ENCODE results near the gene GRM7.

The GRM7 gene

DNA sequence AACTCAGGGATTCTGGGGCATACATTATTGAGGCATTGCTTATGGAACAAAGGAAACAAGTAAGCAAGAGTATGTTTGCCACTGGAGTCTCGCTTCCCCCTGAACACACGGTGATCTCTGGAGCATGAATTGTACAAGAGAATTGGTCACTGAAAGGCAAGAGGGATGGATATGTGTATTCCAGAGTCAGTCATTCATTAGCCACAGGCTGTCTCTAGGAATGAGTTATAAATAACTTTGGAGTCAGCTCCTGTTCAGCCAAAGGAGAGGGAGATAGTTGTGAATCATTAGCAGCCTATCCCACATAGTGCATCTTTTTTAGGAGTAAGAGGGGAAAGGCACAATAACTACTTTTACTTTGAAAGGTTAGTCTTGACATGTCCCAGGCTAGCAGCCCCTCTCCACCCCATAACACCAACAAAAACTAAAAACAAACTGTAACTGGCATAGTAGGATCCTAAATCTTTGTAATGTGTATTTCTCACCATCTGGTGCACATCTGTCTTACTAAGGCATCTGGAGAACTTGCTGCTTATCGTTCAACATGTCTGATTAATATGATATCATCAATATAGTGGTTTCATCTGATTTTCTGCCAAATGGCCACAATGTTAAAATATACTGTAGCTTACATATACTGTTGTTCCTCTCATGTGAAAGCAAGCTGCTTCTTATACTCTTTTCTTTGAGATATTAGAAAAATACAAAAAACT lies 462.2 kb downstream of the GRM7 start:
- DNase-seq, result no peak

DNA sequence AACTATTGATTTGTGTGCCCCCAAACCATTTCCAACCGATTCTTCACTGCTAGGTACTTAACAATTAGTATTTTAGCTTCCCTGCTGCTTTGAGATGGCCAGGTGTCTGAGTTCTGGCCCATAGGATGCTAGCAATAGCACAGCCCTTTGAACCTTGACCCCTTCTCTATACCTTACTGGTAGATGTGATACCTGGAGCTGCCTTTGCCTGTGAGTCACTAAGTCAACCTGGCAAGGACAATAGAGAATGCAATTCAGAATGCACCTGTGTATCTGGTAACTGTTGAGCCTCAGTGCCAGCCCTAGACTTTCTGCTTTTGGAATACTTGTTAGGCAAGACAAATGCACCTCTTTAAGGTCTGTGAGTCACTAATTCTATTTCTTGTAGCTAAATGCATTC lies 467.4 kb downstream of the GRM7 start:
- no peak for DNase-seq

DNA sequence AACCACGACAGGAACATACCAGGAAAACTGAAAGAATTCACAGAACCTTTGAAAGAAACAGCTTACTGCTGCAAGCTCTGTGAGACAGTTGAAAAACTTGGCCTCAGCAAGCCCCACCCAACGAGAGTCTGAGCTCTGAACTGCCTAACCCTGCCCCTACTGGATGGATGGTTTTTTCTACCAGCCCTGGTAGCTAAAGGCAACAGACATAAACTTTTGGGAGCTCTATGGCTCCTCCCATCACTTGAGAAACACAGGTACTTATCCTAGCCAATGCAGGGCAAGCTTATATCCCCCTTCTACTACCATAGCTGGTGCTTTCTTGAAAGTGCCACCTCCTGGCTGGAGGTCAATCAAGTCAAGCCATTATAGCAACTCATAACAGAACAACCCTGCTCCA lies 471.8 kb downstream of the GRM7 start:
- DNase-seq, result no peak

DNA sequence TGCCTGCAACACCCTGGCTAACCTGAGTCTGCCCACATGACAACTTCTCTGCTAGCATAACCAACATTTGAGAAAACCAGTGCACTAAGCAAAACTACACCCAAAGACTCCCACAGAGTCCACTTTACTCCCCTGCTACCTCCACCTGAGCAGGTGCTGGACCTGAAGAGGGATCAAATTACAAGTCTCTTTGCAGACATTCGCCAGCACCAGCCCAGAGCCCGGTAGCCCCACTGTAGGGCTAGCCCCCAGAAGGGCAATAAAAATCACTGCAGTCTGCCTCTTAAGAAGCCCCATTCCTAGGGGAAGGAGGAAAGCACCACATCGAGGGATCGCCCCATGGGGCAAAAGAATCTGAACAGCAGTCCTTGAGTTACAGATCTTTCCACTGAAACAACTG lies 472.2 kb downstream of the GRM7 start:
- DNase-seq, result no peak

DNA sequence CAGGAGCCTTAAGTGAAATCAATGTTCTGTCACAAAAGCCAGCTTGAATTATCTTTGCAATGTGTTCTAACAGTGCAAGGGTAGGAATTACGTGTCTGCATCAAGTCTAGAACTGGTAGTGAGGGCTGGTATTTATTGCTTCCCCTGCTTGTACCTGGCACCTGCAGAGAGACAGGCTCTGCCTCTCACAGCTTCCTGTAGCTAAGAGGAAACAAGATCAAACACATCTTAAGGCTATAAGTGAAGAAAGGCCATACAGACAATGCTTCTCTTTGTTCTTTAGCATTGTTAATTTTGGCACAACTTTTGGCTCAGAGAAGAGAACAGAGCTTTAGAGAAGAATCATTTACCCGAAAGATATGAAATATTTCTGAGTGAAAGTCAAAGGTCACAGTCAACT lies 479.9 kb downstream of the GRM7 start:
- DNase-seq, result no peak

DNA sequence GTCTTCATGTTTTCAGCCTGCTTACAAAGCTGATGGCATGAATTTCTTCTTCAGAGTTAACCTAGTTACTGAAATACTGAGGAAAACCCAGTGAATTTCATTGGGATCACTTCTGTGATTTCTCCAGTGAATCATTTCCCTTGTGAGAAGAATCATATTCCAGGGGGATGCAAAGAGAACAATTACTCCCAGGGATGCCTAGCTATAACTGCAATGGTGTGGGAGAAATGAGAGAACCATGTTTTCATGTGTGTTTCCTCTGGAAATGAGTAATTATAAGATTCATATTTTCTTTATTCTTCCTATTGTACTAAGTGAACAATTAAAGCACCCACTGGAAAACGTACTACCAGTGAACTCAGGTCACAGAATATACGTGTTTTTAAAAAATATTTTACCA lies 485.4 kb downstream of the GRM7 start:
- DNase-seq, result no peak

DNA sequence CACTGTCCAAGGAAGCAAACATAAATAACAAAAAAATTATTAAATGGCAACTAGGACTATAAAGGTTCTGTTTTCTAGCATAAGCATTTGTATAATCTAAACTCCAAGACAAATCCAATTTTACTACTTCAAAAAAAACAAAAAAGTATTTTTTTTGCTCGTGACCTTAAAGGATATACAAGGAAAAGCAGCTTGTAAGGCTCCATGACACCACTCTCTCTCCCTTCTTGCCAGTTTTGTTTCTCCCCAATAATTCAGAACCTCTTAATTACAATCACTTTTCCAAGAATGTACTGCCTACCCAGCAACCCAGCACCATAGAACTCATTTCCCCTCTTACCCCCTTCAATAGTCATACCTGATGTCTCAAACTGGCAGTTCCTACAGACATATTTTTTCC lies 496.2 kb downstream of the GRM7 start:
- no peak for DNase-seq

DNA sequence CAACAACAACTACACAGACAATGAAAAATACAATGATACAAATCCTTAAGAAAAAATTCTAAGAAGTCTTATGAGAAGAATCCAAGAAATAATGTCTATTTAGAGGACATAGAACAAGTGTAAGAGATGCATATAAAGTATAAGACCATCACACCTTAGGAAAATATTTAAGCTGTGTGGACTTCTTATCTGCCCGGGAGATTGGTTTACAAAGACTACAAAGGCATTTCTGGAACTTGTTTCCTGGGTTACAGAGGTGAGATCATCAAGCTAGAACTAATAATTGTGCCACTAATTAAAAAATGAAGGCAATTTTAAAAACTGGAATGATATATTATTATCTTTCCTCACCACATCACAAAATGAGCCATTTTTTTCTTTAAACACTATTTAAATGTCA lies 507.1 kb downstream of the GRM7 start:
- DNase-seq, result no peak

DNA sequence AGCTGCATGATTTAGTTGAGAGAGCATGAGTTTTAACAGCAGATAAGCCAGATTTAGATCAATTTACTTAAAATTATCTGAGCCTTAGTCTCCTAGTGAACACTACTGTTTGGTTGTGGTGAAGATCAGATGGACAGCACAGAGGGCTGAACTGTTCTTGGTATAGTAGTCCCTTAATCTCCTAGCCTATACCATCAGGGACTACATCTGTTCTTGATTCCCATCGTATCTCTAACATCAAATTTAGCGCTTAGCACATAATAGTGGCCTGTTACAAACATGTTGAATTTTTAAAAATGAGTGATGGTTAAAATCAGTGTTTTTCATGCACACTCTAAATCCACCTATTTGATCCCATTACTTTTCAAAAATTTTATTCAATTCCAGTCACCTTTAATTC lies 507.7 kb downstream of the GRM7 start:
- no peak for DNase-seq

DNA sequence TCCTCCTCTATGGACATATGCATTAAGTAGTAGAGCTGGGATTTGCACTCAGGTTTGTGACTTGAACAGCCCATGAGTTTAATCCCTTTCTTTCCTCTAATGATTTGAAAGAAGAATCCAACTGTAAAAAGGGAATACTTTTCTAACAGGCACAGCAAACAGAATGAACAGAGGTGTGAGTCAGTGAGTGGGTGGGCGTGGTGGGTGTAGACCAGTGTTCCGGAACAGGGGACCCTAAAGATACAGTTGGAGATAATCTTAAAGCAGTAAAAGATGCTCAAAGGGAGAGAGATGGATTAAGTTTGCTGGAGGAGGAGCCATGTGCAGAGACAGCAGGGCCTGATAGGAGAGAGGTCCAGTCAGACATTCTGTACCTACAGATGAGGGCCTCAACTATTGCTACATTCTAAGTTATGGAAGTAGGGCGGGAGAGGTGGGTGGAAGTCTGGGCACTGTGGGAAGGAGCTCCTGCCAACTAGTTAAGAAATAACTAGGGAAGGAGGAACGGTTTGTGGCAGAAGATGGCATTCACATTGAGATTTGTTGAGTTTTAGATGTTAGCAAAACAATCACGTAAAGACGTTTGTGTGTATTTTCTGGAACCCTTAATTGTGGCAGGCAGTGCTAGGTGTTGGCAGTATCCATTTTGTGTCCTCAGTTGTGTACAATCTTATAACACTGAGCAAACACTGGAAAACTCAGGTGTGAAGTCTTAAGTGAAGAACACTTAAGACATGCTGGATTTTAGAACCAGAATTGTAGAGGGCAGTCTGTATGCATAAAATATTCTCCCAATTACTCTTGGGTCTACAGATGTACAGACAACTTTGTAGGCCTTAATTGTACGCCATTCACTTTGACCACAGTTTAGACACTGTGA lies 511.0 kb downstream of the GRM7 start:
- DNase-seq, result no peak

DNA sequence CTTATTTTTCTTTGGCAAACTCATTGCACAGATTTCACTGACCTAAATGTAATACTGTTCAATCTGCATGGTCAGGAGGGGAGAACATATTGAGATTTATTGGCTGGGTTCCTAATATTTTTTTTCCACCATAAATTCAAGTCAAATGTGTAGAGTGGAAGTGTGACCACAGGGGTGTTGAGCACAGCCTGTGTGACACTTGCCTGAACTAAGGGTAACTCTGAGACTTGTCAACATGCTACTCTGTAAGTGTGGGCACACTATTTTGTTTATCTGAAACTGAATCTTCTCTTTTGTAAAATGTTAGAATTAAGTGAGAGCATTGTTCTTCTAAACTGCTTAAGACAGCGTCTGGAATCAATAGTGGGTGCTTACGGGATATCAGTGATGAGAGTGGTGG lies 516.2 kb downstream of the GRM7 start:
- no peak for DNase-seq

DNA sequence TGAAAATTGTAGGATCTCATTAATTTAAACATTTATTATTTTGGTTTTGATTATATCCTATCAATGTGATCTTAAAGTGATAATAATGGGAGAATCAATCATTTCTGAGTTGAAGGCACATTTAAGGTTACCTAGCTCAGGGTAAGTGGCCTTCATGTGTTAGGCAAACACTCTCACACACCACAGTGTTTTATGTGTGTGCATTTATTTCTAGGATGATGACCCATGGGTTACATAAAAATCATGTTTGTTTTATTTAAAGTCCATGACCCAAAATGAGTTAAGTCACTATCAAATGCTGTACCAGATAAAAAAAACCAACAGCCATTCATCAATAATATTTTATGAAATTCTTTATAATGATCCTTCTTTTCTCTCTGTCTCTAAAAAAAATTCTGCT lies 520.8 kb downstream of the GRM7 start:
- no peak for DNase-seq

DNA sequence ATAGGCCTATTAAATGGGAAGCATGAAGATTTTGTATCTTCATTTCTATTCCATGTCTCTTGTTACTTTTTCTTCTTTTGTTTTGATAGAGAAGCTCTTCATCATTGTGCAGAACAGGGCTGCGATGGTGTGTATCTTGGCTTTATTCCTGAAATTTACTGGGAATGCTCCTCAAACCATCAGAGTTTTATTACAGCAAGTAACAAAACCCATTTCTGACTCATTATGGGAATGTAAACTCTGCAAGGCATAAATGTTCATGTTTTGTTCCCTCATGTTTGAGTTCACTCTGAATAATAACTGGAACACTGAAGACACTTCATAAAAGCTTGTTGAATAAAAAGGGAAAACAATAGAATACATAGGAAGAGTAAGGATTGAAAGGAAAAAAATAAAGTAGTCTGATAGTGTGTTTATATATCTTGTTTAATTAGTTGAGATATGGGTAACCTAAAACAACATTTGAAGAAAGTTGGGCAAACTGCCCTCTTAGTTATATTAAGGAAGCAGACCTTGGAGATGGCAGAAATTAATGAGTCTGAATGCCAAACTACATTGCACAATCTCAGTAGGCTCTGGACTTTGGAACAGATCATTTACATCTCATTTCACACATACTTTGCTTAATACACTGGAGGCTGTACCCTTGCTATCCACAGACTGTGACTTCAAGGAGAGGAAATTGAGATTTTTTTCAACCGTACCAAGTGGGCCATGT lies 521.5 kb downstream of the GRM7 start:
- no peak for DNase-seq

DNA sequence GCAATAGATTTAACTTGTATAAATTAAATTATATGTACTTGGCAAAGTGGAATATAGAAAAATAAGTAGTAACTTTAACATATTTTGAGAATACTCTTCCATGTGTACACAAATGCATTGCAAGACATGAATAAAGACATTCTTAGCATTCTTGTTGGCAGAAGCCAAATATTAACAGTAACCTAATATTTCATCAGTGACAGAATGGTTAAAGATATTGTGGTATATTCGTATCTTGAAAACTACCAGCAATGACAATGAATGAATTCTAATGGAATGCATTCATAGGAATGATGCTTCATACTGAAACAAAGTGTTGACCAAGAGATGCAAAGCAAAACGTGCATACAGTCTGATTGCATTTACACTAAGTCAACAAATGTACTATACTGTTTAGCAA lies 524.7 kb downstream of the GRM7 start:
- no peak for DNase-seq

DNA sequence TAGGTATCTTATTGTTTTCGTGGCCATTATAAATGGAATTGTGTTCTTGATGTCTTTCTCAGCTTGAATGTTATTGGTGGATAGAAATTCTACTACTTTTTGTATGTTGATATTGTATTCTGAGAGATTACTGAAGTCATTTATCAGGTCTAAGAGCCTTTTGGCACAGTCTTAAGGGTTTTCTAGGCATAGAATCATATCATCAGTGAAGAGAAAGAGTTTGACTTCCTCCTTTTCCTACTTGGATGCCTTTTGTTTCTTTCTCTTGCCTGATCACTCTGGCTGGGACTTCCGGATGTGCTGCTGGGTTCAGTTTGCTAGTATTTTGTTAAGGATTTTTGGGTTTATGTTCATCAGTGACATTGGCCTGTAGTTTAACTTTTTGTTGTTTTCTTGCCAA lies 527.1 kb downstream of the GRM7 start:
- no peak for DNase-seq

DNA sequence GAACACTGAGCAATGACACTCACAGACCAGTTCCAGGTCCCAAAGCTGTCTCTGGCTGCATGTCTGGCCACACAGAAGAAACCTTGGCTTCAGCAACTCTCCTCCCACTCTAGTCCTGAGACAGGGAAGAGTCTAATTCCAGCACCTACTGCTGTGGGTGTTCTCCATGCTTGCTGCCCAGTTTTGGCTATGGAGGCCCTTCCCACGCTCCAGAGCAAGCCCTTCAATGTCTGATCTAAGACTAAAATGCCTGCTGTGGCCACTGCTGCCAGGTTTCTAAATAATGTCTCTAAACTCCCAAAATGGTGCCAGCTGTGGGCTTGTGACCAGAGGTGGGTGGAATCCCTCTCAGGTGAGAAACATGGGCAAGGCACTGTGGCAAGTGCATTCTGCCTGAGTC lies 531.3 kb downstream of the GRM7 start:
- no peak for DNase-seq

DNA sequence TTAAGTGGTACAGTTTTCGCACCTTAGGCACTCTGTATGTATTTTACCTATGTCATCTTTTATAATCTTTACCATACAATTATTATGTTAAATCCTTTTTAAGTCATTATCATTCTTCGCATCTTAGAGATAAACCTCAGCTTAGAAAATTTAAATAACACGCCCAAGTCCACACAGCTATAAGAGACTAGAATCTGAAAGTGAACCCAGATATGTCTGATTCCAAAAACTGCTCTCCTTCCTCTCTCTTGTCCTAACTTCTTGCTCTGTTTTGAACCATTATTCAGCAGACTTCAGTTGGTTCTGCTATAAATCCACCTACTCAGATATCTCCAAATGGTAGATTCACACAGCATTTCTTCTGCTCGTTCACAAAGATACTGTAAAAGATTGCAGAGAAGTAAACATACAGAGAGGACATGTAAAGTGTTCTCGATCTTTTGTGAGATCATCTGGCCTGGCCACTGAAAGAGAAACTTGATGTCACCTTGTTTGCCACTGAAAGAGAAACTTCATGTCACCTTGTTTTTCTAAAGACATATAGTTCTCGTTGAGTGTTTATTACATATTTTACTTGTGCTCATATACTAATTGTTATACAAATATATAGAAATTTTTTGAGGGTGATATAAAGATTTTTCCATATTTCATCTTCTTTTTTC lies 533.2 kb downstream of the GRM7 start:
- DNase-seq, result no peak

DNA sequence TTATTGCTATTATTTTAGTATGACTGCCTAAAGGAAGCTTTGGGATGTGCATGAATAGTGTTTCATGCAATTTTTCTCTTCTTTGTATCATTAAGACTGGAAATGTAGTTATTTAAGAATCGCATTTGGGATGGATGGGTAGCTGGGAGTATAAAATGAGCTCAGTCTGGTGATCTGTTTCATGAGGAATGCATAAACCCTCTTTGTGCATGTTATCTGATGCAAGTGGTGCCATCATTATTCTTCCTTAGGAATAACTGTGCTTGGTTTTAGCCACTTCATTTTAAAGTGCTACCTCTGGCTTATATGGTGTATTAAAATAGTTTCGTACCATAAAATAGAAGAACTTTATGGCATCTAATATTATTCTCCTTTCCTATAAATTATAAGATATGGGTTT lies 535.6 kb downstream of the GRM7 start:
- DNase-seq, result no peak

DNA sequence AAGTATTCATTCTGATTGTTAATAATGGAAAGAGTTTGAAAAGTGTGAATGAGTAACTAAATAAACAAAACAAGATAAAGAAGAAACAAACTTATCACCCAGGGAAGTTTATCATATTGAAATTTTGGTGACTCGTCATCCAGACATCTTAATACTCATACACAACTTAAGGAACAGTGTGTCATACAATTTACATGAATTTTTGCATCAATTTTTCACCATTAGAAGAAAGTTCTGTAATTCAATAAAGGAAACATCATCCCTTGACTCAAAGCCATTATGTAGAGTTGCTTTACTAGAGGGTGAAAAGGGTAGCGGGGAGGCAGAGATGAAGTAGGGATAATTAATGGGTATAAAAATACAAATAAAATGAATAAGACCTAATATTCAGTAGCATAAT lies 536.2 kb downstream of the GRM7 start:
- no peak for DNase-seq

DNA sequence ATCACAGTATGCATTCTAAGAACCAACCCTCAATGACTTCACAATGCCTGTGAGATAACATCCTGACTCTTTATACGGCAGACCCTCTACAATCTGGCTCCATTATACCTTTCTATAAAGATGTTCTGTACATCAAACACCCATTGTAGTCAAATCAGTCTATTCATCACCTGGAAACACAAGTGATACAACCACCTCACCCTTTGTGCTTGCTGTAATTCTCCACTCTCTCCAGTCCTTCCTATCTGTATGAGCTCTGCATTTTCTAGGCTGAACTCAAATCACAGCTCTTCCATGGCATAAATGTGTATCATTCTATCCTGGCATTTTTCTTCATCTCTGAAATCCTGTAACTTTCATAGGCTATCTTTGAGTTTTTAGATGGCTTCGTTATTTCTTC lies 539.4 kb downstream of the GRM7 start:
- DNase-seq, result no peak

DNA sequence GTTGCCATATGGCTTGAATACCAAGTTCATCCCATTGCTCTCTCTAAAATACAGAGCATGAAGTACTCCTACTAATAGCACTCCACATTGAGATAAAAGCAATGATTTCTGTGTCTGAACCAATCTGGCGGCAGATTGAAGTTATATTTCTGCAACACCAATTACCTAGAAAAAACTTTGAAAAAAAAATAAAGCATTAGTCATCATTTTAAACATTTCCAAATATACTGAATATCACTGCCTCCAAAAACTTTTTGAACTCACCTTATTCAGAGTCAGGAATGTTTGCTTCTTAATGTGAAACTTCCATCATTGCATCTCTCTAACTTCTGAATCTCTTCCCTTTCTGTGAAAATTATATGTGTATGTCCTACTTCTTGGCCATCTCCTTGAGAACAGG lies 540.5 kb downstream of the GRM7 start:
- no peak for DNase-seq

DNA sequence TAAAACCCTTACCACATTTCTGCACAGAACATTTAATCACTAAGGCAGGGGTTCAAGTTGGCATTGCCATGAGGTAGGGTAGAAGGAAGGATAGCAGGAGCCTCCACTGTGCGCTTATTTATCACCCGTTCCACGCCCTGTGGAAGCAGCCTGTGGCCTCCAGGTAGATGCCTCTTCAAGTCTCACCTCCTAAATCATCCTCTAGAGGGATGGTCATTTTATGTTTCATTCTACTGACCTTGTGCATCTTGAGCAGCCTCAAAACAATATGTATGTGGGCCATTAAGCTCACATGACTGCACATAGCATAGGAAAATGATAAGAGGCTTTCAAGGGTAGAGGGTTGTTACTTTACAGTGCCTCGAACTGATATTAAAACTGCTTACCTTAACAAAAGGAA lies 546.2 kb downstream of the GRM7 start:
- DNase-seq, result no peak

DNA sequence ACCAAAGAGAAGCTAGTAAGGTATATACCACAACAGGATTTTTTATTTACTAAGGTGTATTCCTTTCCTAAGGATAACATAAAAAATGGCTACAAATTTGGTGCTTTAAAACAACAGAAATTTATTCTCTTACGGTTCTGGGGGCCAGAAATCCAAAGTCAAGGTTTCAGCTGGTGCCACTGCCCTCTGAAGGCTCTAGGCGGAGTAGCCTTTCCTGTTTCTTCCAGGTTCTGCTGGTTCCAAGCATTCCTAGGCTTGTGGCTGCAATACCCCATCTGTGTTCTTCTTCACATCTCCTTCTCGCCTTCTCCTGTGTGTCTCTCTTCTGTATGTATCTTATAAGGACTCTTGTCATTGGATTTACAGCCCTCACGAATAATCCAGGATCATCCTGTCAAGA lies 549.9 kb downstream of the GRM7 start:
- no peak for DNase-seq

DNA sequence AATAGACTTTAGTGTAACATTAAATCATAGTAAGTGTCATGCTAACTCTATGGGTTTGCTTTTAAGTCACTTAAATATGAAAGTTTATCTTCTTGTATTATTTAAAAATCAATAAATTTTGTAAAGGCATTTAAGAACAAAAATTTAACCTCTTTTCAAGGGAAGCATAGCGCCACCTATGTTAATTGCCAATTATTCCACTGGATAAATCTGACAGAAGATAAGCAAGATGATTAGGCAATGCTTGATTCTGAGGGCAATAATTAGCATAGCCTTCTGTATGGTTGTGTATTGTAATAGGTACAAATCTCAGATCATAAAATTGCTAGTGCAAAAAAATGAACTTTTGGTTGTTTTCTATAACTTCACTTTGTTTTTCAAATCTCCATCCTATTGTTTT lies 560.1 kb downstream of the GRM7 start:
- no peak for DNase-seq
